ENCODE results near the gene AAK1.
"Not testable (repeated sequence)": the region's sequence is repeated elsewhere in the genome, so short reads cannot be mapped to it uniquely, and the experiment has no call there.

Gene AAK1

GRCh38 chr2:69577467-69578197, 65.9 kb downstream of the AAK1 start:
- FAIRE-seq (no peak), DNase-seq (ENCODE audit: insufficient read length, low spot score) (no peak)

- no peak for DNase-seq (ENCODE audit: insufficient read length, low spot score)
- no peak for FAIRE-seq
These were observed 66.7 kb downstream of the AAK1 start for GRCh38 chr2:69576880-69577279.

GRCh38 chr2:69575926-69576325, 67.6 kb downstream of the AAK1 start:
- DNase-seq (ENCODE audit: insufficient read length, low spot score): no peak
- FAIRE-seq: no peak

- DNase-seq (ENCODE audit: insufficient read length, low spot score); FAIRE-seq: not testable (repeated sequence)
These were observed 68.2 kb downstream of the AAK1 start for GRCh38 chr2:69575371-69575770.

- DNase-seq (ENCODE audit: insufficient read length, low spot score) (no peak), FAIRE-seq (no peak)
These were observed 70.9 kb downstream of the AAK1 start for GRCh38 chr2:69572641-69573040.

GRCh38 chr2:69571189-69571588, 72.3 kb downstream of the AAK1 start:
- no peak for FAIRE-seq
- no peak for DNase-seq (ENCODE audit: insufficient read length, low spot score)

- DNase-seq (ENCODE audit: insufficient read length, low spot score) (no peak), FAIRE-seq (no peak)
These were observed 73.1 kb downstream of the AAK1 start for GRCh38 chr2:69570474-69570873.

- no peak for FAIRE-seq
These were observed 75.6 kb downstream of the AAK1 start for GRCh38 chr2:69567909-69568300.

GRCh38 chr2:69567157-69567908, 76.2 kb downstream of the AAK1 start:
- DNase-seq (ENCODE audit: insufficient read length, low spot score): peak; percentile 37

More at GRCh38 chr2:69567909-69568300, 75.6 kb downstream of the AAK1 start:
- DNase-seq (ENCODE audit: insufficient read length, low spot score): no peak

GRCh38 chr2:69566669-69567068, 76.9 kb downstream of the AAK1 start:
- DNase-seq (ENCODE audit: insufficient read length, low spot score) (no peak), FAIRE-seq (no peak)

More at GRCh38 chr2:69567157-69567908, 76.2 kb downstream of the AAK1 start:
- FAIRE-seq: no peak

- no peak for FAIRE-seq
- peak; percentile 50 for DNase-seq (ENCODE audit: insufficient read length, low spot score)
These were observed 78.1 kb downstream of the AAK1 start for GRCh38 chr2:69565431-69565839.

GRCh38 chr2:69564604-69565003, 78.9 kb downstream of the AAK1 start:
- FAIRE-seq: no peak
- DNase-seq (ENCODE audit: insufficient read length, low spot score): no peak

- DNase-seq (ENCODE audit: insufficient read length, low spot score) (no peak), FAIRE-seq (no peak)
These were observed 80.5 kb downstream of the AAK1 start for GRCh38 chr2:69563021-69563420.

GRCh38 chr2:69561101-69561500, 82.4 kb downstream of the AAK1 start:
- DNase-seq (ENCODE audit: insufficient read length, low spot score) (no peak), FAIRE-seq (no peak)

- FAIRE-seq: no peak
- DNase-seq (ENCODE audit: insufficient read length, low spot score): no peak
These were observed 83.4 kb downstream of the AAK1 start for GRCh38 chr2:69560147-69560482.

GRCh38 chr2:69559442-69560146, 83.9 kb downstream of the AAK1 start:
- DNase-seq (ENCODE audit: insufficient read length, low spot score): peak; percentile 57
- FAIRE-seq: peak; percentile 54

- DNase-seq (ENCODE audit: insufficient read length, low spot score) (no peak), FAIRE-seq (no peak)
These were observed 87.5 kb downstream of the AAK1 start for GRCh38 chr2:69556008-69556407.

- no peak for DNase-seq (ENCODE audit: insufficient read length, low spot score)
- FAIRE-seq: no peak
These were observed 88.6 kb downstream of the AAK1 start for GRCh38 chr2:69554981-69555380.

- FAIRE-seq: no peak
- DNase-seq (ENCODE audit: insufficient read length, low spot score): no peak
These were observed 89.0 kb downstream of the AAK1 start for GRCh38 chr2:69554568-69554967.

GRCh38 chr2:69553991-69554390, 89.5 kb downstream of the AAK1 start:
- no peak for FAIRE-seq
- no peak for DNase-seq (ENCODE audit: insufficient read length, low spot score)

GRCh38 chr2:69550511-69550910, 93.0 kb downstream of the AAK1 start:
- not testable (repeated sequence) for DNase-seq (ENCODE audit: insufficient read length, low spot score); FAIRE-seq
